Right forelimb (tissue), 1 donor: ENCODE data around the gene CHID1.

Experiments
- DNase-seq: peaks from one replicate; pipeline ENCODE4 v3.0.0-alpha.2; 2018

CHID1 gene

DNA sequence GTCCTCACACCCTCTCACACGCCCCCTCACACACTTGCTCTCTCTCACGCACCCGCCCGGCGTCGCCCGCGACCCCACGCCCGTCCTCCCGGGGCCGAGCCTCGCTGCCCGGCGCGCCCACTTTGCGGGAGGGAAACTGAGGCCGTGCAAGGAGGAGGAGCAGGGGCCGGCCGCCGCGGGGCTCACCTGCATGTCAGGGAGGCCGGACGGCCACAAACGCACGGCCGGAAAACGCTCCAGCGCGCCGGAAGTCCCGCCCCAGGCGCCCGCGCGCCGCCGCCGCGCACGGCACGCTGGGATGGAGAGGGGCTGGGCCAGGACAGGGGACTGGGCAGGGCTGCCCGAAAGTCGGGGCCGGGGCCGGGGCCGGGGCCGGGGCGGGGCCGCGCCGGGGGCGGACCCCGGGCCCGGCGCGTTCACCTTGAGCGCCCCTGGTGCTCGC is at the start of gene CHID1:
TSS of gene CHID1 (minus strand) at position 222 of the 442 bp plus-strand sequence. CDS start 5,994 bp downstream, outside the sequence.
- peak; percentile 94 for DNase-seq

GRCh38 chr11:959608-960007 is 49.0 kb upstream of the CHID1 start:
- no peak for DNase-seq

- no peak for DNase-seq
Measured at GRCh38 chr11:959027-959426, 48.4 kb upstream of the CHID1 start.

DNA sequence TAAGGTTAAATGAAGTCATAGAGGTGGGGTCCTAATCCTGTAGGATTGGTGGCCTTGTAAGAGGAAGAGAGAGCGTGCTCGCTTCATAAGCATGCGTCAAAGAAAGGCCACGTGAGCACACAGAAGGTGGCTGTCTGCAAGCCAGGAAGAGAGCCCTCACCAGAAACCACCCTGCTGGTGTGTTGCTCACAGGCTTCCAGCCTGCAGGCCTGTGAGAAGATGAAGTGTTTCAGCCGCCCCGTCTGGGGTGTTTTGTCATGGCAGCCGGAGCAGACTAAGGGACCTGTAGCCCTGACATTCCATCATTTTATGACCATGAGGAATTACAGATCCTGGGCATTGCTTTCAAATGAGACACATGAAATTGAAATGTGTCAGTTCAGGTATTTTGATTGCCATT is 47.5 kb upstream of the CHID1 start:
- no peak for DNase-seq

DNA sequence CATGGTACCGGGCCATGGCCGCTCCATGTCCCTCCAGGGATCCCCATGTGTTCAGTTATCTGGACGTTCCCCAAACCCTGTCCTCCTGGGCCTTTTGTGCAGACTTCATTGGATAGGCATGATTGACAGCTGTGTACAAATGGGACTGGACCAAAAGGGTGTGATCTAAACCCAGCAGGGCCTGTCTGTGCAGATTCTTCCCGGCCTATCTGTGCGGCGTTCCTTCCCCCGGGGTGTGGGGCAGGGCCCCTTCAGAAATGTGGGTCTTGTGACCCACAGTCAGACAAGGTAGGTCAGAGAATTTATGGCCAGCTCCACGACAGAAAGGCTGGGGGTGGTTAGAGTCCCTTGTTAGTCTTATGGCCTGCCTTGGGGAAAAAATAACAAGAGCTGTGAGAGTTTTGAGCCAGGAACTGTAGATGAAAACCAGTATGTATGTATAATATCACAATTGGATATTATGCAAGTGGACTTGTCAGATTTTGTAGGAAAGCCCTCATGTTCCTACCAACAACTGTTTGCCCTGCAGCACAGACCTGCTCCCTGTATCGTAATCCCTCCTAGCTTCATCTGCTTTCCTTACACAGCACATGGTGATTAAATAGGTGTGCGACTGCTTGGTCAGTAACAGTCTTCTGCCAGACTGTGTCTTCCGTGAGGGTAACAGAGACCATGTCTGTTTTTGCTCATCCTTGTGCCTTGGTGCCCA is 46.8 kb upstream of the CHID1 start:
- DNase-seq: no peak

DNA sequence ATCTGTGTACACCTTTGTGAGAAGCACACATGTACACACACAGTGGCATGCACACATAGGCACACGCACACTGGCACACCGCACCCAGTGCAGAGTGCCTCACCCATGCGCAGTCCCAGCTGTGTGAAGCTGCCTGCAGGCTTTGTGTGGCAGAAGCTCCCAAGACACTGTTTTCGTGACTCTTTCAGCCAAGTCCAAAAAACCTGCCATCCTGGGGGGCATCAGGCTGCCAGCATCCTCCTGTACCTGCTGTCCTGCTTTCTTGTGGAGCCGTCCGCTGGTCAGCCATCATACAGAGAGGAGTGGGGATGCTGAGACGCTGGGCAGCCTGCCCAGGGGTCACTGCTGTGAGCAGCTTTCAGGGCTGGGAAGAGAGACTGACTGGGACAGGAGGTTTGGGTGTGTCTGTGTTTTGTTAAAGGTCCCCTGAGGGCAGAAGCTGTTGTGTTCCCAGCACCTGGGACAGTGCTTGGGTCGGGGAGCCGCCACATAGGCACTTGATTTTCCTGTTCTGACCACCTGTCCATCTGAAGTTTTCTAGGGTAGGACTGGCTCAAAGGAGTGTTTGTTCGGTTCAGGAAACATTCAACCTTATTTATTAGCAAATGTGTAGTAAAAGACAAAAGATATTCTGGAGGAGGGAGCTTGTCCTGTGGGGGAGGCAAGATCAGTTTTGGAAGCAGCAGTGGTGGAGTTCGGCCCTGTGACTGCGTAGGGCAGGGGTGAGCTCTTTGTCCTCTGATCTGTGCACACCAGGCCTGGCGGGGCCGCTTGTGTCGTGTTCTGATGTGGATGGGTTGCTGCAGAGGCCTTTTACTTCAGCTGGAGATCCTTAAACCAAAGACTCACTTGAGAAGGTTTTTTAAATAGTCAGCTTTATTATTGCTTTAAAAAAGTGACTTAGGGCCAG is 44.8 kb upstream of the CHID1 start:
- no peak for DNase-seq

DNA sequence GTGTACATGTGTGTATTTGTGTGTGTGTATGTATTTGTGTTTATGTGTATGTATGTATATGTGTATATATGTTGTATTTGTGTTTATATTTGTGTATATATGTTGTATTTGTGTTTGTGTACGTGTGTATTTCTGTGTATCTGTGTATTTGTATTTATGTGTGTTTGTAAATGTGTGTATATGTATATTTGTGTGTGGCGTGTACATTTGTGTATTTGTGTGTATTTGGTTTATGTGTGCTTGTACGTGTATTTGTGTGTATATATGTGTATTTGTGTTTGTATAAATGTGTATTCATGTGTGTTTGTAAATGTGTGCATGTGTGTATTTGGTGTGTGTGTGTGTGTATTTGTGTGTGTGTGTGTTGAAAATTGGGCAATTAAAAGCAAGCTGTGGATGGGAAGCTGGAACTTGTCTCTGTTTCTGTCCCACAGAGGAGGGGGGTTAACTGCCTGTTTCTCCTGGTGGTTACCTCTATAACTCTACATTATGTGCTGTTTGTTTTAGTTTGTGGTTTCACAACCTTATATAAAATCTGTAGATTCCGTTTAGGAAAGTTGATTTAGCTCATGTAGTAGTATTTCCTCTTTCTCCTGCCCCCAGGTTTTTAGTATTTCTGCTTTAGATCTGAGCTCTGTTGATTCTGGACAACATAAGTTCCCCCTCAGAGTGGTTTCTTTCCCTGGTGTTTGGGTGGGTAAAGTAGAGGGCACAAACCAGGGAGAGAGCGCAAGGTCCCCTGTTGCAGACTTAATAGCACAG is 44.0 kb upstream of the CHID1 start:
- no peak for DNase-seq

DNA sequence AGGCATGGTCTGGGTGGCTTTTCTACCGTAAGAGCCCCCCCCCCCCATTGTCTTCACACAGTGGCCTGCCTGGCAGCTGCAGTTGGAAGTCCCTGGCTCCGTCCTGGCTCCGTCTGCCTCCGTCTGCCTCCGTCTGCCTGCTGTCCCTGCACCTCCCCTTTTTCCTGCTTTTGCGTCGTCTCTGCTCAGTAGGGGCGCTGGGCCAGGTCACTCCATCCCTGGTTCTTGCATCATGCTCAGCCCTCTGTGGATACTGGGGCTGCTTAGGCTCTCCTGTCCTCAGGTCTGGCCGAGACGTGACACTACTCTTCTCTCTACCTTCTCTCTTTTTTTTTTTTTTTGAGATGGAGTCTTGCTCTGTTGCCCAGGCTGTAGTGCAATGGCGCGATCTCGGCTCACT is 42.9 kb upstream of the CHID1 start:
- no peak for DNase-seq

DNA sequence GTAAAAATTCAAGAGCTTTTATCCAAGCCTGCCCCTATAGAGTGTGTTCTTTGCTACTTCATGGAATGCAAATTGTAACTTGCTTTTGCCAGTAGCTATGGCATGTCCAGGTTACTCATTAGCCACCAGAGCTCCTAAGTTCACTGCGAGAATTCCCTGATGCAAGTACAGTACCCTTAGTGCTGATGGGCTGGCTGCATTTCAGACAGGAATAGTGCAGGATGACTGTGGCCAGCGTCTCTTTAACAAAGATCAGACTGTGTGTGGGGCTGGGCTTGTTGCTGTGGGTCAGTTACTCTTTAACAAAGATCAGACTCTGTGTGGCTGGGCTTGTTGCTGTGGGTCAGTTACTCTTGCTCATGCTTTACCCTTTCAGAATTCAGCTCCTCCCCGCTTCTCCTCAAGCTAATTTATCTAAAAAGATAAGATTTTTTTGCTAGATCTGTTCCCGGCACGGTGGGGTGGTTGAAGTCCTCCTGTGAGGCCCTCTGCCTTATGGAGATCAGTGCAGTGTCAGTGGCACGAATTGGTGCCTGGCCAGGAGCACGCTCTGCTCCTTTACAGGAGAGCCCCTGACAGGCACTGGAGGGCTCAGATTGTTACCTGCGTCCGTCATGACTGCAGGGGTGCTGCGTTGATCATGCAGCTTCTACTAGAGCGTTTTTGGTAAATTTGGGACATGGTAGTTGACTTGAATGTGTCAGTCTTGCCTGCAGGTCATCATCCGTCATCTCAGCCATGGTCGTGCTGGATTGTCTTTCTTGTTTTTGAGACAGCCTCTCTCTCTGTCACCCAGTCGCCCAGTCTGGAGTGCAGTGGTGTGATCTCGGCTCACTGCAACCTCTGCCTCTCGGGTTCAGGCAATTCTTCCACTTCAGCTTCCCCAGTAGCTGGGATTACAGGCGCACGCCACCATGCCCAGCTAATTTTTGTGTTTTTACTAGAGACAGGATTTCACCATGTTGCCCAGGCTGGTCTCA is 42.1 kb upstream of the CHID1 start:
- no peak for DNase-seq

GRCh38 chr11:951507-951906 is 40.9 kb upstream of the CHID1 start:
- no peak for DNase-seq

GRCh38 chr11:947744-948143 is 37.1 kb upstream of the CHID1 start:
- DNase-seq: no peak

GRCh38 chr11:945986-946385 is 35.4 kb upstream of the CHID1 start:
- no peak for DNase-seq

GRCh38 chr11:944711-945470 is 34.3 kb upstream of the CHID1 start:
- no peak for DNase-seq

DNA sequence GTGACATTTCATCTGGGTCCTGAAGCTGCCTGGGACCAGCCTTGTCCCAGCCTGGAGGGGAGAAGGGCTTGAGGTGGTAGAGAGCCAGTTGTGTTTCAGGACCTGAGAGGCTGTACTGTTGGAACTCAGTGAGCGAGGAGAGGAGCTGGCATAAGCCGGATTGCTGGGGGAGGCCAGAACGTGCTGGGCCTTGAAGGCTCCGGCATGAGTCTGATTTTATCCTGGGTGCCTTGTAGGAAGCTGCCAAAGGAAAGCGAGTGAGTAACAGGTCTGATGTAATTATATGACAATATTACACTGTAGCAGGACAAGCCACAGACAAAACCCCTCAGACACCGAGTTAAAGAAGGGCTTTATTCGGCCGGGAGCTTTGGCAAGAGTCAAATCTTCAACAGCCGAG is 32.2 kb upstream of the CHID1 start:
- no peak for DNase-seq

DNA sequence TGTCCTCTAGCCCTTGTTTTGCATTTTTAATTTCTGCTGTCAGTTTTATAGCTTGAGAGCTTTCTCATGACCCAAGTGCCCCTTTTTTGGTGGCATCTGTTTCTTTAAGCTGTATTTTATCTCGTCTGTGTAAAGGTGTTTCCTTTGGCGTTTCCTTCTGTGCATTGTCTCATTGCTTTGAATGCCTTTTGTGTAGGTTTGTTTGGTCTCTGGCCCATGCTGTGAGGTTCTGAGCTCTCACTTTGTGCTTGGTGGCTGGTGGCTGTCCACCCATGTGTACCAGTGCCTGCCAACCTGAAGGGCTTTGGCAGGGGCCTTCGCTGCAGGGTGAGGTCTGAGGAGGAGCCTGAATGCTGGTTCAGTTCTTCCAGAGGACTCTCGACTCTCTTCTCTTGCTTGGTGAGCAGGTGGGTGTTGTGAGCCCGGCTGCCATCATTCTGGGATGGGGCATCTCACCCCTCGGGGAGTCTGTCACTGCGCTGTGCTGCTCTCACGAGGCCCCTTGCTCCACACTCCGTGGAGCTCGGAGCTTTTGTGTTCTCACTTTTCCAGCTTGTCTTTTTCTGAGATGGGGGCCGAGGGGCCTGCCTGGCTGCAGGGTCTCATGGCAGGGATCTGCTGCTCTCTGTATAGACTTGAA is 30.0 kb upstream of the CHID1 start:
- no peak for DNase-seq

DNA sequence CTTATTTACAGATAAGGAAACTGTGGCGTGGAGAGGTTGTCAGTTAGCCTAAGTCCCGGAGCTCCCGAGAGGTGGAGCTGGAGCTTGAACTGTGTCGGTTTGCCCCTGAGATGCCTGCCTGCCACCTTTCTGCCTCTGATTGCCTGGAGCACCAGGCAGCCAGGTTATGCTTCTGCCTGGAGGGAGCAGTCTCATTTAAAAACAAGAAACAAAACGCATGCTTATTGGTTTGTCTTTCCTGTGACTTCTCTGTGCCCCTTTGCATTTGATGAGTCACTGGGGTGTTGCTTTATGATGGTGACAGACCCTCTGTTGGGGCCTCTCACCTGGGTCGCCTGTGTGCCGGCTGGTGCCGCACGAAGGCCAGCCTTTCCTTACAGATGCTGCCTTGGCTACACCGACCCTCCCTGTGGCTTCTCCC is 27.2 kb upstream of the CHID1 start:
- DNase-seq: no peak

- DNase-seq: no peak
Measured at GRCh38 chr11:936199-936598, 25.6 kb upstream of the CHID1 start.

DNA sequence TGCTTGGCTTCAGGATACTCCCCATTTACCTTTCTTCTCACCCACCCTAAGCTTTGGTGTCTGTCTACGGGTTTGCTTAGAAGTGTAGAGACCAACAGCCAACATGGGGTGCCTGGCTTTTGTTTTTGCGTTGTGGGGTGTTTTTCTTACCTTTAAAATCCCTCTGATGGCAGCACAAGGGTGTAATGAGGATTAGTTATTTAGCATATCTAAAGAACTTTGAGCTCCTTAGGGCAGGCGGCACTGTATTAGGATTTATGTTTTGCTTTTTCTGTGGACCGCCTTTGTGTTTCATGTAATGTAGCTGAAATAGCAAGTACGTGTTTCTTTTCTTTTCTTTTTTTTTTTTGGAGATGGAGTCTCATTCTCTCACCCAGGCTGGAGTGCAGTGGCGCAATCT is 23.9 kb upstream of the CHID1 start:
- DNase-seq: no peak

DNA sequence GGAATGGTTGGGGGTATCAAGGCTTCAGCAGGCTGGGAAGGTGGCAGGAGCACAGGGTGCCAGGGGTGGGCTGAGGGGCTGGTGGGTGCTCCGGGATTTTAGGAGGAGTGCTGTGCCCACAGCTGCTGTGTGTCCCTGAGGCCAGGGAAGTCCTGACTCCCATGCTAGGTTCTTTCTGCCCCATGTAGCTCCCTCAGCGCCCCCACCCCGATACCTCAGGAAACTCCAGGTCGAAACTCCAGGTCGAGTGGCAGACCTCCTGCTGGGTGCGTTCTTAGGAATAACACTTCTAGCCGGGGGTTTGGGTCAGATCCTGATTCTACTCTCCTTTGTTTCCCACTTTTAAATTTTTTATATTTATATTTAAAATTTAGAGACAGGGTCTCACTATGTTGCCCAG is 23.3 kb upstream of the CHID1 start:
- no peak for DNase-seq

DNA sequence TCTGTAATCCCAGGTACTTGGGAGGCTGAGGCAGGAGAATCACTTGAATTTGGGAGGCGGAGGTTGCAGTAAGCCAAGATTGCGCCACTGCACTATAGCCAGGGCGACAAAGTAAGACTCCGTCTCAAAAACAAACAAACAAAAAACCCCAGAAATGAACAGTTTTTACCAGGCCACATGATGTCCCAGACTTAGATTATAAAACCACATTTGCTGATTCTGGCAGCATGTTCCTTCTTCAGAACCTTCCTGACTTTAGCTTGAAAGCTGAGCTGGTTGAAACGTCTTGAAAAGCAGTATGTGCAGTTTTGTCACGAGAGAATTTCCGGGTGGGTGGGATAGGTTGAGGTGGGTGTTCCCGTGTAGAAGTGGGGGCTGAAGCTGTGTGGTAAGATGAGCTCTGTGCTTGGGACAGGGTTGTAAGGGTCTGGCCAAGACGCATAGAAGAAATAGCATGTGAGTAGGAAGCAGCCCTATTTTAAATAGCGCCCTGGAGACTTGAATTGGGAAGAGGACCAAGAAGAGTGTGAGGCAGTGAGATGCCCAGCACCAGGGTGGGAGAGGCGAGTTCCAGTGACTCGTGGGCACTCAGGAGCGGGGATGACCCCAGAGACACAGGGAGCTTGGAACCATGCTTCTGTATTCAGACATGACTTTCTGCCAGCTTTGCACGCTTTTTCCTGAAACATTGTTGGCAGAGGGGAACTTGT is 22.7 kb upstream of the CHID1 start:
- peak; percentile 68 for DNase-seq
